Stimulated activated CD4-positive, alpha-beta T cell treated with anti-CD3 and anti-CD28 coated beads, TNF-alpha, amount 100 ng/mL, for 1 hour (primary cell): ENCODE results near the gene PMVK.
A peak's percentile ranks its signal among the peaks of the same experiment; 100 is the strongest.
"Not testable (repeated sequence)": the region's sequence is repeated elsewhere in the genome, so short reads cannot be mapped to it uniquely, and the experiment has no call there.

Experiments
- DNase-seq, 3 donors: peaks; one replicate each; pipeline ENCODE4 v3.0.0-alpha.2; 2020; ENCODE audit warnings: low read depth in 3 of 3, low spot score in 1 of 3

Gene PMVK

GRCh38 chr1:154936555-154937084 is at the start of gene PMVK:
Gene PMVK (minus strand): TSS chr1:154936719. CDS start chr1:154936685, 34 bp downstream.
- DNase-seq: peak; percentile 83 to 89 (median 85)

- DNase-seq: no peak
These were observed 47.4 kb upstream of the PMVK start for GRCh38 chr1:154983776-154984466.

GRCh38 chr1:154982897-154983648 is 46.6 kb upstream of the PMVK start, which contains the start of gene FLAD1:
Gene FLAD1 (plus strand): TSS chr1:154983344. CDS start chr1:154983695, 351 bp downstream.
- peak; percentile 84 to 92 (median 87) for DNase-seq

GRCh38 chr1:154982341-154982740 is 45.8 kb upstream of the PMVK start:
- no peak for DNase-seq

GRCh38 chr1:154978360-154978759 is 41.8 kb upstream of the PMVK start:
- DNase-seq: no peak

GRCh38 chr1:154977762-154978161 is 41.2 kb upstream of the PMVK start:
- DNase-seq: not testable (repeated sequence)

- DNase-seq: peak in 1 of 3 donors; percentile 54
These were observed 39.0 kb upstream of the PMVK start for GRCh38 chr1:154975409-154976059.

- DNase-seq: peak; percentile 86 to 89 (median 87)
These were observed 38.4 kb upstream of the PMVK start for GRCh38 chr1:154974808-154975408.

- DNase-seq: peak; percentile 86 to 93 (median 93)
These were observed 37.7 kb upstream of the PMVK start, which contains the start of gene CKS1B for GRCh38 chr1:154974102-154974807. Gene CKS1B (plus strand): TSS chr1:154974681. CDS start chr1:154974746, 65 bp downstream.

GRCh38 chr1:154973344-154974101 is 37.0 kb upstream of the PMVK start:
- DNase-seq: peak; percentile 67 to 87 (median 78)

- DNase-seq: no peak
These were observed 36.2 kb upstream of the PMVK start for GRCh38 chr1:154972517-154973343.

GRCh38 chr1:154972213-154972516 is 35.6 kb upstream of the PMVK start:
- DNase-seq: no peak

- DNase-seq: no peak
These were observed 35.0 kb upstream of the PMVK start for GRCh38 chr1:154971341-154971998.

GRCh38 chr1:154970631-154971340 is 34.3 kb upstream of the PMVK start, which contains the start of gene SHC1:
Gene SHC1 (minus strand): TSS chr1:154970747. CDS start chr1:154970526, 221 bp downstream.
- peak in 1 of 3 donors; percentile 25 for DNase-seq

GRCh38 chr1:154969860-154970452 is 33.4 kb upstream of the PMVK start:
- DNase-seq: no peak

- DNase-seq: no peak
These were observed 32.7 kb upstream of the PMVK start for GRCh38 chr1:154969246-154969645.

- no peak for DNase-seq
These were observed 32.2 kb upstream of the PMVK start for GRCh38 chr1:154968731-154969130.
